Measurements from ENCODE around the gene OPRD1.

GRCh38 chr1:28913786-28914227, 101.8 kb downstream of the OPRD1 start:
- TF ChIP-seq CTCF (IDR thresholded peaks at IDR 0.05; ENCODE audit: poor library complexity), result no peak
- no peak for TF ChIP-seq EZH2 (IDR thresholded peaks at IDR 0.05; ENCODE audit: borderline replicate concordance)
